ENCODE results near the gene MAG. TPM values are rescaled to one million over a fixed set of nuclear protein-coding genes. Genes with fewer than 3 reads are reported as not detected.

The MAG gene
- total RNA-seq, 2 donors from 2014 or later = 13.9 TPM; not detected in 1

GRCh38 chr19:35295792-35296462, 4.0 kb downstream of the MAG start:
- Histone ChIP-seq H3K4me1 (replicated peaks) (no peaks in the 10 kb centered on the region), H3K27ac (no peak overlapping the region), H3K36me3 (no peaks in the 10 kb centered on the region), H3K27me3 (replicated peaks; ENCODE audit: insufficient read depth) (no peaks in the 10 kb centered on the region), H3K4me3 (no peak overlapping the region), H3K9me3 (no peaks in the 10 kb centered on the region)
- 56% methylated on average over 24 of the region's 24 CpGs for WGBS
- TF ChIP-seq, protein P1, sequence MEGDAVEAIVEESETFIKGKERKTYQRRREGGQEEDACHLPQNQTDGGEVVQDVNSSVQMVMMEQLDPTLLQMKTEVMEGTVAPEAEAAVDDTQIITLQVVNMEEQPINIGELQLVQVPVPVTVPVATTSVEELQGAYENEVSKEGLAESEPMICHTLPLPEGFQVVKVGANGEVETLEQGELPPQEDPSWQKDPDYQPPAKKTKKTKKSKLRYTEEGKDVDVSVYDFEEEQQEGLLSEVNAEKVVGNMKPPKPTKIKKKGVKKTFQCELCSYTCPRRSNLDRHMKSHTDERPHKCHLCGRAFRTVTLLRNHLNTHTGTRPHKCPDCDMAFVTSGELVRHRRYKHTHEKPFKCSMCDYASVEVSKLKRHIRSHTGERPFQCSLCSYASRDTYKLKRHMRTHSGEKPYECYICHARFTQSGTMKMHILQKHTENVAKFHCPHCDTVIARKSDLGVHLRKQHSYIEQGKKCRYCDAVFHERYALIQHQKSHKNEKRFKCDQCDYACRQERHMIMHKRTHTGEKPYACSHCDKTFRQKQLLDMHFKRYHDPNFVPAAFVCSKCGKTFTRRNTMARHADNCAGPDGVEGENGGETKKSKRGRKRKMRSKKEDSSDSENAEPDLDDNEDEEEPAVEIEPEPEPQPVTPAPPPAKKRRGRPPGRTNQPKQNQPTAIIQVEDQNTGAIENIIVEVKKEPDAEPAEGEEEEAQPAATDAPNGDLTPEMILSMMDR (IDR thresholded peaks at IDR 0.05) = no peak
- TF ChIP-seq POLR2AphosphoS5 (IDR thresholded peaks at IDR 0.05) (no peak), POLR2A (IDR thresholded peaks at IDR 0.05) (no peak)
- no peak for DNase-seq (ENCODE audit: low spot score)
- intact Hi-C loops (cut with DNase I) = no loop called here

DNA sequence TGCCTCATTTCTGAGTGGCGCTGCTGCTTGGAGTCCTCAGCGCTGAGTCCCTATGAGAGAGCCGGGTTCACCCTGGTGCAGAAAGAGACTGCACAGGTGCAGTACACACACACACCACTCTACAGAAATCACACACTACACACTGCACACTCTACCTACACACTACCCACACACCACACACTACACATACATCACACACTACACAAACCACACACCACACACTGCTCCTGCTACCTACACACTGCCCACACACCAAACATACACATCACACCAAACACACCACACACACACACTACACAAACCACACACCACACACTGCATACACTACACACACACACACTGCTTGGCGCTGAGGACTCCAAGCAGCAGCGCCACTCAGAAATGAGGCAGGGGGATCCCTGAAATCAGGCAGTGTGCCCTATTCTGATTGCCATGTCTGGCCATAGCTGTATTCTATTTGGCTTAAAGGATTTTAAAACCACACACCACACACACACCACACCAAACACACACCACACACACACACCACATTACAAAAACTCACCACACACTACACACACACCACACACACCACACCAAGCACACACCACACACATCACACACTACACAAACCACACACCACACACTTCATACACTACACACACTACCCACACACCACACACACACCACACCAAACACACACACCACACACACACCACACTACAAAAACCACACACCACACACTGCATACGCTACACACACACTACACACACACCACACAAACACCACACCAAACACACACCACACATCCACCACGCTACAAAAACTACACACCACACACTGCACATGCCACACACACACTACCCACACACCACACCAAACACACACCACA, 4.9 kb downstream of the MAG start:
- WGBS = 93% methylated on average over 7 of the region's 7 CpGs
- H3K27me3 ChIP-seq (replicated peaks; ENCODE audit: insufficient read depth) = no peaks in the 10 kb centered on the region

DNA sequence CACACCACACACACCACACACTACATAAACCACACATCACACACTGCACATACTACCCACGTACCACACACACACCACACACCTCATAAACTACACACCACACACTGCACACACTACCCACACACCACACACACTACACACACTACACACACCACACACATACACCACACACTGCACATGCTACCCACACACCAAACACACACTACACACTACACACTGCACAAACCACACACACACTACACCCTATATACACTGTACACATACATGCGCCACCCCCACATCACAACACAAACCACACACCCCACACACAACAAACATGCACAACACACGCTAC, 5.5 kb downstream of the MAG start:
- no peak for DNase-seq (ENCODE audit: low spot score)
- no peaks in the 10 kb centered on the region for H3K4me1 ChIP-seq (replicated peaks)
- intact Hi-C loops (cut with DNase I) = no loop called here
- 90% methylated on average over 3 of the region's 3 CpGs for WGBS
- no peaks in the 10 kb centered on the region for H3K27me3 ChIP-seq (replicated peaks; ENCODE audit: insufficient read depth)
- H3K4me3 ChIP-seq = no peak overlapping the region
- no peak for TF ChIP-seq POLR2AphosphoS5 (IDR thresholded peaks at IDR 0.05)
- TF ChIP-seq, protein P1 (IDR thresholded peaks at IDR 0.05) = no peak
- no peak for TF ChIP-seq POLR2A (IDR thresholded peaks at IDR 0.05)
- H3K27ac ChIP-seq = no peak overlapping the region
- no peaks in the 10 kb centered on the region for H3K36me3 ChIP-seq
- no peaks in the 10 kb centered on the region for H3K9me3 ChIP-seq

More for the DNA sequence above, 4.9 kb downstream of the MAG start:
- Histone ChIP-seq H3K36me3 (no peaks in the 10 kb centered on the region), H3K4me3 (no peak overlapping the region), H3K9me3 (no peaks in the 10 kb centered on the region), H3K4me1 (replicated peaks) (no peaks in the 10 kb centered on the region), H3K27ac (no peak overlapping the region)
- intact Hi-C loops (cut with DNase I) = no loop called here
- no peak for DNase-seq (ENCODE audit: low spot score)
- TF ChIP-seq, protein P1 (IDR thresholded peaks at IDR 0.05) = no peak
- TF ChIP-seq POLR2A (IDR thresholded peaks at IDR 0.05) (no peak), POLR2AphosphoS5 (IDR thresholded peaks at IDR 0.05) (no peak)

DNA sequence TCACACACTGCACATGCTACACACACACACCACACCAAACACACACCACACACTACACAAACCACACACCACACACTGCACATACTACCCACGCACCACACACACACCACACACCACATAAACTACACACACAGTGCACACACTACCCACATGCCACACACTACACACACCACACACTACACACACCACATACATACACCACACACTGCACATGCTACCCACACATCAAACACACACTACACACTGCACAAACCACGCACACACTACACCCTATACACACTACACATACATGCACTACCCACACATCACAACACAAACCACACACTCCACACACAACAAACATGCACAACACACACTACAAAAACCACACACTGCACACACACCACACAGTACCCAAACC, 6.0 kb downstream of the MAG start:
- Histone ChIP-seq H3K4me3 (no peak overlapping the region), H3K4me1 (replicated peaks) (no peaks in the 10 kb centered on the region), H3K27ac (no peak overlapping the region), H3K9me3 (no peaks in the 10 kb centered on the region), H3K36me3 (no peaks in the 10 kb centered on the region), H3K27me3 (replicated peaks; ENCODE audit: insufficient read depth) (no peaks in the 10 kb centered on the region)
- no peak for TF ChIP-seq POLR2AphosphoS5 (IDR thresholded peaks at IDR 0.05)
- TF ChIP-seq, protein P1 (IDR thresholded peaks at IDR 0.05) = no peak
- no peak for TF ChIP-seq POLR2A (IDR thresholded peaks at IDR 0.05)
- intact Hi-C loops (cut with DNase I) = no loop called here
- no peak for DNase-seq (ENCODE audit: low spot score)
- WGBS = 93% methylated on average over 2 of the region's 2 CpGs
